Epidermal melanocyte (primary cell): ENCODE results near the gene KIF2C.
"Not testable (repeated sequence)": the region's sequence is repeated elsewhere in the genome, so short reads cannot be mapped to it uniquely, and the experiment has no call there.

Source experiments
- DNase-seq: peaks from one replicate; pipeline ENCODE4 v3.0.0; 2011; ENCODE audit warnings: low spot score; ENCODE audit not compliant: insufficient read length

Gene KIF2C

GRCh38 chr1:44718091-44718490, 21.5 kb upstream of the KIF2C start:
- no peak for DNase-seq

- DNase-seq, result no peak
Observed at GRCh38 chr1:44719318-44719717, 20.3 kb upstream of the KIF2C start.

GRCh38 chr1:44720281-44720680, 19.4 kb upstream of the KIF2C start:
- DNase-seq, result no peak

- no peak for DNase-seq
Observed at GRCh38 chr1:44721485-44722361, 17.9 kb upstream of the KIF2C start.

GRCh38 chr1:44723064-44723463, 16.6 kb upstream of the KIF2C start:
- no peak for DNase-seq

GRCh38 chr1:44723496-44724295, 15.9 kb upstream of the KIF2C start:
- no peak for DNase-seq

- no peak for DNase-seq
Observed at GRCh38 chr1:44724296-44724954, 15.2 kb upstream of the KIF2C start.

- no peak for DNase-seq
Observed at GRCh38 chr1:44724955-44725698, 14.5 kb upstream of the KIF2C start.

- DNase-seq, result peak; percentile 96
Observed at GRCh38 chr1:44730741-44731512, 8.7 kb upstream of the KIF2C start, which contains the start of gene RNU5D-1. Gene RNU5D-1, minus strand, starts transcription at chr1:44731170.

- DNase-seq, result no peak
Observed at GRCh38 chr1:44733365-44733764, 6.3 kb upstream of the KIF2C start.

- no peak for DNase-seq
Observed at GRCh38 chr1:44733784-44734183, 5.9 kb upstream of the KIF2C start.

GRCh38 chr1:44735992-44736391, 3.6 kb upstream of the KIF2C start:
- DNase-seq, result no peak

- not testable (repeated sequence) for DNase-seq
Observed at GRCh38 chr1:44738953-44739306, 707 bp upstream of the KIF2C start.

GRCh38 chr1:44740179-44740617, 561 bp downstream of the KIF2C start:
- no peak for DNase-seq

- DNase-seq, result no peak
Observed at GRCh38 chr1:44743211-44743610, 3.6 kb downstream of the KIF2C start.

GRCh38 chr1:44747878-44748277, 8.2 kb downstream of the KIF2C start:
- no peak for DNase-seq

- DNase-seq, result no peak
Observed at GRCh38 chr1:44757420-44757819, 17.8 kb downstream of the KIF2C start.

- DNase-seq, result no peak
Observed at GRCh38 chr1:44759077-44759476, 19.4 kb downstream of the KIF2C start.

- no peak for DNase-seq
Observed at GRCh38 chr1:44760876-44761275, 21.2 kb downstream of the KIF2C start.

GRCh38 chr1:44766421-44766820, 26.8 kb downstream of the KIF2C start:
- DNase-seq, result not testable (repeated sequence)
